ENCODE results near the gene UGT1A9. TPM values are rescaled to one million over a fixed set of nuclear protein-coding genes. Genes with fewer than 3 reads are reported as not detected.

Gene UGT1A9
- total RNA-seq, 4 donors from 2014 or later = not detected

- WGBS = 74% methylated on average over 10 of the region's 10 CpGs
- TF ChIP-seq POLR2AphosphoS5 (IDR thresholded peaks at IDR 0.05) (no peak), POLR2A (IDR thresholded peaks at IDR 0.05; ENCODE audit: low read depth) (no peak), EP300 (IDR thresholded peaks at IDR 0.05) (no peak), CTCF (IDR thresholded peaks at IDR 0.05) (no peak)
- H3K36me3 ChIP-seq = no peaks in the 10 kb centered on the region
- intact Hi-C loops (cut with DNase I) = no loop called here
- no peak overlapping the region for H3K27ac ChIP-seq (replicated peaks in 1 of 4)
- DNase-seq (ENCODE audit: extremely low spot score) = no peak
- H3K4me3 ChIP-seq = no peak overlapping the region
- no peaks in the 10 kb centered on the region for H3K4me1 ChIP-seq
- no peaks in the 10 kb centered on the region for H3K9me3 ChIP-seq
- peaks cover 0 to 19% (median 0%) of the 10 kb centered on the region in 4 donors for H3K27me3 ChIP-seq
Observed at GRCh38 chr2:233707940-233708644, 36.4 kb downstream of the UGT1A9 start.

- TF ChIP-seq CTCF (IDR thresholded peaks at IDR 0.05) (no peak), POLR2A (IDR thresholded peaks at IDR 0.05; ENCODE audit: low read depth) (no peak), EP300 (IDR thresholded peaks at IDR 0.05) (no peak), POLR2AphosphoS5 (IDR thresholded peaks at IDR 0.05) (no peak)
- Histone ChIP-seq H3K36me3 (no peaks in the 10 kb centered on the region), H3K9me3 (no peaks in the 10 kb centered on the region), H3K27me3 (peaks cover 0 to 20% (median 0%) of the 10 kb centered on the region in 4 donors), H3K4me3 (no peak overlapping the region), H3K27ac (replicated peaks in 1 of 4) (no peak overlapping the region), H3K4me1 (no peaks in the 10 kb centered on the region)
- no peak for DNase-seq (ENCODE audit: extremely low spot score)
- 89% methylated on average over 5 of the region's 5 CpGs for WGBS
- intact Hi-C loops (cut with DNase I) = no loop called here
Observed at GRCh38 chr2:233708942-233709341, 37.2 kb downstream of the UGT1A9 start.

- Histone ChIP-seq H3K9me3 (no peaks in the 10 kb centered on the region), H3K27me3 (peaks cover 0 to 15% (median 0%) of the 10 kb centered on the region in 4 donors), H3K27ac (replicated peaks in 1 of 4) (no peak overlapping the region), H3K36me3 (no peaks in the 10 kb centered on the region), H3K4me1 (no peaks in the 10 kb centered on the region), H3K4me3 (no peak overlapping the region)
- intact Hi-C loops (cut with DNase I) = no loop called here
- TF ChIP-seq POLR2AphosphoS5 (IDR thresholded peaks at IDR 0.05) (no peak), EP300 (IDR thresholded peaks at IDR 0.05) (no peak), POLR2A (IDR thresholded peaks at IDR 0.05; ENCODE audit: low read depth) (no peak), CTCF (IDR thresholded peaks at IDR 0.05) (peak; percentile 47 to 72 (median 47))
- no peak for DNase-seq (ENCODE audit: extremely low spot score)
- WGBS = 48% methylated on average over 8 of the region's 11 CpGs
Observed at GRCh38 chr2:233711312-233712008, 39.8 kb downstream of the UGT1A9 start.

- DNase-seq (ENCODE audit: extremely low spot score) = no peak
- H3K4me1 ChIP-seq = no peaks in the 10 kb centered on the region
- WGBS = 77% methylated on average over 11 of the region's 14 CpGs
- intact Hi-C loops (cut with DNase I) = no loop called here
- no peaks in the 10 kb centered on the region for H3K36me3 ChIP-seq
- H3K4me3 ChIP-seq = no peak within 1 kb of the TSS
- TF ChIP-seq POLR2AphosphoS5 (IDR thresholded peaks at IDR 0.05) (no peak), CTCF (IDR thresholded peaks at IDR 0.05) (no peak), POLR2A (IDR thresholded peaks at IDR 0.05; ENCODE audit: low read depth) (no peak), EP300 (IDR thresholded peaks at IDR 0.05) (no peak)
- peaks cover 0 to 27% (median 0%) of the 10 kb centered on the region in 4 donors for H3K27me3 ChIP-seq
- H3K9me3 ChIP-seq = no peaks in the 10 kb centered on the region
- no peak within 1 kb of the TSS for H3K27ac ChIP-seq (replicated peaks in 1 of 4)
Observed at GRCh38 chr2:233712611-233713261, 41.0 kb downstream of the UGT1A9 start, which contains the start of gene UGT1A5. Gene UGT1A5, plus strand, starts transcription at chr2:233712907. Its CDS starts 85 bp downstream, at chr2:233712992.

Measured in esophagus muscularis mucosa (tissue), 4 donors.